Measurements from ENCODE around the gene CHI3L1. TPM values are rescaled to one million over a fixed set of nuclear protein-coding genes. Genes with fewer than 3 reads are reported as not detected.

Gene CHI3L1
- total RNA-seq, 1 donor from 2014 or later, result not detected

DNA sequence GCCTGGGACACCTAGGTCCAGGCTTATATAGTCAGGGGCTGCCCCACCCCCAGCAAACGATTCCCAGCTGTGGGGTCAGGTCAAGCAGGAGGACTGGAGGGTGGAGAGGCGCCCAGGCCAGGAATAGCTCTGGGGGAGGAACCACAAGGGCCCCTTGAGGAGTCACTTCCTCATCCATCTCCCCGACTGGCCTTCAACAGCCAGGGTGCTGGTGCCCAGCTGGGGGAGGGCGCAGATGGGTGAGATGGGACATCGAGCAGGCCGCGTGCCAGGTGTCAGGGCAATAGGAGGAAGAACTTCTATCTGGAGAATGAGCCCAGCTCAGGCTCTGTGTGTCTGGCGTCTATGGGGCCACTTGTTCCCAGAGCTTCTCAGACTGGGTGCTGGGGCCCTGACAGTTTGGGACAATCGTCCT, 10.7 kb downstream of the CHI3L1 start:
- H3K27ac Mint-ChIP-seq (ENCODE audit: unreplicated experiment), result no peak overlapping the region
- no peak for DNase-seq (ENCODE audit: extremely low spot score, unreplicated experiment)
- H3K9me3 Mint-ChIP-seq (ENCODE audit: unreplicated experiment), result no peaks in the 10 kb centered on the region
- H3K36me3 Mint-ChIP-seq (ENCODE audit: unreplicated experiment), result no peaks in the 10 kb centered on the region
- H3K27me3 Mint-ChIP-seq (ENCODE audit: unreplicated experiment), result peaks cover 2% of the 10 kb centered on the region
- H3K4me3 Mint-ChIP-seq (ENCODE audit: unreplicated experiment), result no peak overlapping the region
- peaks cover 13% of the 10 kb centered on the region for H3K4me1 Mint-ChIP-seq (ENCODE audit: unreplicated experiment)
- TF ChIP-seq, protein P1, sequence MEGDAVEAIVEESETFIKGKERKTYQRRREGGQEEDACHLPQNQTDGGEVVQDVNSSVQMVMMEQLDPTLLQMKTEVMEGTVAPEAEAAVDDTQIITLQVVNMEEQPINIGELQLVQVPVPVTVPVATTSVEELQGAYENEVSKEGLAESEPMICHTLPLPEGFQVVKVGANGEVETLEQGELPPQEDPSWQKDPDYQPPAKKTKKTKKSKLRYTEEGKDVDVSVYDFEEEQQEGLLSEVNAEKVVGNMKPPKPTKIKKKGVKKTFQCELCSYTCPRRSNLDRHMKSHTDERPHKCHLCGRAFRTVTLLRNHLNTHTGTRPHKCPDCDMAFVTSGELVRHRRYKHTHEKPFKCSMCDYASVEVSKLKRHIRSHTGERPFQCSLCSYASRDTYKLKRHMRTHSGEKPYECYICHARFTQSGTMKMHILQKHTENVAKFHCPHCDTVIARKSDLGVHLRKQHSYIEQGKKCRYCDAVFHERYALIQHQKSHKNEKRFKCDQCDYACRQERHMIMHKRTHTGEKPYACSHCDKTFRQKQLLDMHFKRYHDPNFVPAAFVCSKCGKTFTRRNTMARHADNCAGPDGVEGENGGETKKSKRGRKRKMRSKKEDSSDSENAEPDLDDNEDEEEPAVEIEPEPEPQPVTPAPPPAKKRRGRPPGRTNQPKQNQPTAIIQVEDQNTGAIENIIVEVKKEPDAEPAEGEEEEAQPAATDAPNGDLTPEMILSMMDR (IDR thresholded peaks at IDR 0.05), result no peak

DNA sequence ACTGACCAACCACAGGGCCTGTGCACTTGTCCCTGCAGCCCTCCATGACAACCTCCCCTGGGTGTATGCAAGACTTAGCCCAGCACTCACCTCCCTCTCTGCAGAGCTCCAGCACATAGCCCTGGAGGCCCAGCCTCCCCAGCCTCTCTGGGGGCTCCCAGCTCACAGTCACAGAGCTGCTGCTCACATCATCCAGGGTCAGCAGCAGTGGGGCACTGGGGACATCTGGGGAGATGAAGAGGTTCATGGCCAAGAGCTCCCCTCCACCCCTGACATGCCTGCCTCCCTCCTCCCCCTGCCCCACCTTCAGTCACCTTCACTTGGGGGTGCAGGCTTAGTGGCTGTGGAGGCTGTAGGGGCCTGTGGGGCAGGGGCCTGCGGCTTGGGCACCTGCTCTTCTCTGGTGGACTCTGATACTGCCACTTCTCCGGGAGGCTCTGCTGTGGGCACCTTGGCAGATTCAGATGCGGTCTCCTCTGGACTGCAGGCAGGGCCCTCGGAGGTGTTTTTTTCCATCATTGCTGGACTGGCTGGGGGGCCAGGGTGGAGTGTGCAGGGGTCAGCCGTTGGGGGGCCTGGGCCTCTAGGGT, 11.2 kb downstream of the CHI3L1 start, which contains the start of gene MYBPH:
Gene MYBPH, minus strand, starts transcription at position 590 of the 590 bp plus-strand sequence. Its CDS starts 71 bp downstream, at position 519.
- no peaks in the 10 kb centered on the region for H3K36me3 Mint-ChIP-seq (ENCODE audit: unreplicated experiment)
- no peak for DNase-seq (ENCODE audit: extremely low spot score, unreplicated experiment)
- H3K4me3 Mint-ChIP-seq (ENCODE audit: unreplicated experiment), result no peak within 1 kb of the TSS
- no peaks in the 10 kb centered on the region for H3K9me3 Mint-ChIP-seq (ENCODE audit: unreplicated experiment)
- H3K27ac Mint-ChIP-seq (ENCODE audit: unreplicated experiment), result no peak within 1 kb of the TSS
- TF ChIP-seq, protein P1 (IDR thresholded peaks at IDR 0.05), result no peak
- peaks cover 2% of the 10 kb centered on the region for H3K27me3 Mint-ChIP-seq (ENCODE audit: unreplicated experiment)
- peaks cover 13% of the 10 kb centered on the region for H3K4me1 Mint-ChIP-seq (ENCODE audit: unreplicated experiment)

DNA sequence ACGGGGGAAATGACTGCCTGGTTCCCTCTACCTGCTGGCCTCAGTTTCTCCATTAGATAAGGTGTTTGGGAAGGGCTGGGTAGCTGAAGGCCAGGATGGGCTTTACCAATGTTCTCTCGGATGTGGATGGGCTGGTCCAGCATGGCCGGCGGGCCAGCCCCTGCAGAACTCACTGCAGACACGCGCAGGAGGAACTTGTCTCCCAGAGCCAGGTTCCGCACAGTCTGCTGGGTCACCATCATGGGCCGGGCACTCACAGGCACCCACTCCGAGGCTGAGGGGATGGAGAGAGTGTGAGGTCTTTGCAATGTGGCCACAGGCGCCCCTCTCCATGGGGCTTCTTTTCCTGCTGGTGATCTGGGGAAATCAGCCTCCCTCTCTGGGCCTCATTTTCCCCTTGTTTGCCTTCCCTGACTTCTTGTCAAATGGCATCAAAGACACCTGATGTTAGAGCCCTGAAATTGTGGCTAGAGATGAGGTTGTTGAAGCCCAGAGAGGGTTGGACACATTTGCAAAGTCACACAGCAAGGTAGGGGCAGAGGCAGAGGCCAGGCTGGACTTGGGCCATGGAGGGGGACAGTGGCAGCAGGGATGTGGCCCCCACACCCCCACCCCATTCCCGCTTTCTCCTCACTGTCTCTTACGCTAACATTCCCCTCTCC, 12.0 kb downstream of the CHI3L1 start:
- H3K36me3 Mint-ChIP-seq (ENCODE audit: unreplicated experiment), result no peaks in the 10 kb centered on the region
- H3K27ac Mint-ChIP-seq (ENCODE audit: unreplicated experiment), result no peak overlapping the region

DNA sequence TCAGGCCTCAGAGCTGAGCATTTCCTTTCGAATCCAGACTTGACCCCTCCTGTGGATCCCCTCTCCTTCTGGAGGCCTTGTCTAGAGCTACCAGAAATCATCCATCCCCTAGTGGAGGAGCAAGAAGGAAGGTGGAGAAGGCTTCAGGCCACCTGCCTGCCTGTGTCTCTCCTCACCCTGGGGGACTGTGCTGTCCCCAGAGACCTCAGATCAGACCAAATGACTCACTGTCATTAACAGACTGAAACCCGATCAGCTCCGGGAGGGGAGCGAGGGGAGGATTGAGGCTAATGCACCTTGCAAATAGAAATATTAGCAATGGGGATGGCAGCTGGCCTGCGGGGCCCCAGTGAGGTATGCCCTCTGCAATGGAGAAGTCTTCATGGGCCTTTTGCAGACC, 12.9 kb downstream of the CHI3L1 start:
- no peak overlapping the region for H3K4me3 Mint-ChIP-seq (ENCODE audit: unreplicated experiment)
- H3K36me3 Mint-ChIP-seq (ENCODE audit: unreplicated experiment), result no peaks in the 10 kb centered on the region
- no peak overlapping the region for H3K27ac Mint-ChIP-seq (ENCODE audit: unreplicated experiment)
- H3K27me3 Mint-ChIP-seq (ENCODE audit: unreplicated experiment), result peaks cover 4% of the 10 kb centered on the region
- DNase-seq (ENCODE audit: extremely low spot score, unreplicated experiment), result no peak
- H3K9me3 Mint-ChIP-seq (ENCODE audit: unreplicated experiment), result no peaks in the 10 kb centered on the region
- peaks cover 13% of the 10 kb centered on the region for H3K4me1 Mint-ChIP-seq (ENCODE audit: unreplicated experiment)
- TF ChIP-seq, protein P1 (IDR thresholded peaks at IDR 0.05), result no peak

More for the DNA sequence above, 12.0 kb downstream of the CHI3L1 start:
- Mint-ChIP-seq H3K4me1 (ENCODE audit: unreplicated experiment) (peaks cover 13% of the 10 kb centered on the region), H3K4me3 (ENCODE audit: unreplicated experiment) (no peak overlapping the region), H3K27me3 (ENCODE audit: unreplicated experiment) (peaks cover 2% of the 10 kb centered on the region), H3K9me3 (ENCODE audit: unreplicated experiment) (no peaks in the 10 kb centered on the region)
- TF ChIP-seq, protein P1 (IDR thresholded peaks at IDR 0.05), result no peak
- no peak for DNase-seq (ENCODE audit: extremely low spot score, unreplicated experiment)

DNA sequence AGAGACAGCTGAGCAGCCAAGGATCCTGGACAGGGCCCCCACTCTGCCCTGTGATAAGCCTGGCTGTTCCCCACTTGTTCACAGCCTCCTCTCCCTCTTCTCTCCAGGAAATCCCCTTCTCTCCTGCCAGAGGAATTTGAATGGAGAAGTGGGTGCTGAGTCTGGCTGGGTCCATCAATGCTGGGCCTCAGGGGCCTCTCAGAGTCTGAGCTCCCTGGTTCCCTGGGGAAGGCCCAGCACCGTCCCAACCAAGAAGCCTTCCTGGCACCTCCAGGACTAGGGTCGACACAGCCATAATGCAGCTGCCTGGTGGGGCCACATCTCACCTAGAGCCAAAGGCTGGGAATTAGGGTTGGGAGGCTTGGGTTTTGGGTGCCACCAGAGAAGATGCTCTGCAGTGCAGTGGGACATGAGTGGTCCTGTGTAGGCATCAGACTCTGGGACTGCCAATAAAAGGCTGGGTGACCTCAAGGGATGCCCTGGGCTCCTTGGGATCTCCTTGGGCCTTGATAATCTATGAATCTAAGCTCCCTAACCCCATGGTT, 13.4 kb downstream of the CHI3L1 start:
- DNase-seq (ENCODE audit: extremely low spot score, unreplicated experiment), result no peak
- TF ChIP-seq, protein P1 (IDR thresholded peaks at IDR 0.05), result no peak
- Mint-ChIP-seq H3K9me3 (ENCODE audit: unreplicated experiment) (no peaks in the 10 kb centered on the region), H3K27me3 (ENCODE audit: unreplicated experiment) (peaks cover 4% of the 10 kb centered on the region), H3K27ac (ENCODE audit: unreplicated experiment) (no peak overlapping the region), H3K4me1 (ENCODE audit: unreplicated experiment) (peaks cover 11% of the 10 kb centered on the region), H3K36me3 (ENCODE audit: unreplicated experiment) (no peaks in the 10 kb centered on the region), H3K4me3 (ENCODE audit: unreplicated experiment) (no peak overlapping the region)
